NT2/D1 (cell line): ENCODE data around the gene PRPSAP2.

ENCODE experiments used
- SUZ12 ChIP-seq: IDR thresholded peaks from 2 replicates; pipeline ENCODE4 v1.6.1; 2011; ENCODE audit not compliant: insufficient read length, insufficient read depth; ENCODE audit errors: extremely low read depth
- ZNF274 ChIP-seq: IDR thresholded peaks from 2 replicates; pipeline ENCODE4 v1.6.1; 2011; ENCODE audit warnings: mild to moderate bottlenecking, low read depth, low read length

DNA sequence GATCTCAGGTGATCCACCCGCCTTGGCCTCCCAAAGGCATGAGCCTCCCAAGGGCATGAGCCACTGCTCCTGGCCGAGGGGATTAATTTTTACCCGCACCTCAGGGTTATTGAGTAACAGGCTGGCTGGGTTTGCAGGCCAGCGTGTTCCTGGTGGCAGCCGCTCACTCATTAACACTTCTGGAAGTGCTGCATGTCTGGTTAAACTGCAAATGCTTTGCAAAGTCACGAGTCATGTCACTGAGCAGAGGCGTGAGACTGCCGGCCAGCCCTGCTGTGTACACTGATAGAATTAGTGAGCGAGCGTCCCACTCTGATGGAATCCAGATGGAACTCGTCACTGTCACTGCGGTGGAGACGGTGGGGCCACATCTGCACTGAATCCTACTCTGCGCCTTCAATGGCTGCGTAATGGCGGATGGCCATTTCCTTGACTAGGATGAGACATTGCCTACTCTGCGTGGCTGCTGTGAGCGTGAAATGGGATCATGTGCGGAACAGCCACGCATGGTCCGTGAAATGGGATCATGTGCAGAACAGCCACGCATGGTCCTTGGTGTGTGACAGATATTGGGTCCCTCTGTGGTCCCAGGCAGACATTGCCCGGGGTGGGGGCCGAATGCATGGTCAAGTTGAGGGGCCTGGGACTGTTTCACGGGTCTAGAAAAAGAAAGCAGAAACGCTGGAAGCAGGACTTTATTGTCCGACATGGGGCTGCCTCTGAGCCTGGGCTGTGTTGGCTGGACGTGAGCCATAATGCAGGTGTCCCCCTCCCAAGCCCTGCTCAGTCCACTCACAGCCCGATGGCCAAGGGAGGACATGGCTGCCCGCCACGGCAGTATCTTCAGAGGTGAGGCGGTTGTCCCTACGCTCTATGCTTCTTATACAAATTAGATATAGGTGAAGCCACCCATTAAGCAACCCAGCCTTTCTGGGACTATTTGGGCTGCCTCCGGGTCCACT lies 93.3 kb downstream of the PRPSAP2 start:
- TF ChIP-seq SUZ12: no peak
- TF ChIP-seq ZNF274: no peak
